ENCODE results near the gene CNTN4.
"Not testable (repeated sequence)": the region's sequence is repeated elsewhere in the genome, so short reads cannot be mapped to it uniquely, and the experiment has no call there.

Gene CNTN4

GRCh38 chr3:2908693-2909351 lies 810.2 kb downstream of the CNTN4 start:
- in situ Hi-C loops (cut with HindIII; ENCODE audit: low sequenced_read_pairs) = no loop called here
- TF ChIP-seq CTCF (IDR thresholded peaks at IDR 0.05; ENCODE audit: low read depth, low read length, missing control alignments) = no peak
- DNase-seq (ENCODE audit: low read depth) = no peak
- no peak overlapping the region for H3K4me3 ChIP-seq (ENCODE audit: low read depth, low read length)

GRCh38 chr3:2910997-2911396 lies 812.3 kb downstream of the CNTN4 start:
- H3K4me3 ChIP-seq (ENCODE audit: low read depth, low read length) = no peak overlapping the region
- no peak for DNase-seq (ENCODE audit: low read depth)
- in situ Hi-C loops (cut with HindIII; ENCODE audit: low sequenced_read_pairs) = no loop called here
- no peak for TF ChIP-seq CTCF (IDR thresholded peaks at IDR 0.05; ENCODE audit: low read depth, low read length, missing control alignments)

- DNase-seq (ENCODE audit: low read depth) = no peak
- in situ Hi-C loops (cut with HindIII; ENCODE audit: low sequenced_read_pairs) = no loop called here
- no peak overlapping the region for H3K4me3 ChIP-seq (ENCODE audit: low read depth, low read length)
- no peak for TF ChIP-seq CTCF (IDR thresholded peaks at IDR 0.05; ENCODE audit: low read depth, low read length, missing control alignments)
Observed at GRCh38 chr3:2915826-2916225, 817.2 kb downstream of the CNTN4 start.

- DNase-seq (ENCODE audit: low read depth); H3K4me3 ChIP-seq (ENCODE audit: low read depth, low read length); in situ Hi-C loops (cut with HindIII; ENCODE audit: low sequenced_read_pairs): not testable (repeated sequence)
Observed at GRCh38 chr3:2916640-2917039, 818.0 kb downstream of the CNTN4 start.

- no peak for TF ChIP-seq CTCF (IDR thresholded peaks at IDR 0.05; ENCODE audit: low read depth, low read length, missing control alignments)
- H3K4me3 ChIP-seq (ENCODE audit: low read depth, low read length) = no peak overlapping the region
- in situ Hi-C loops (cut with HindIII; ENCODE audit: low sequenced_read_pairs) = no loop called here
- DNase-seq (ENCODE audit: low read depth) = no peak
Observed at GRCh38 chr3:2920103-2920502, 821.4 kb downstream of the CNTN4 start.

GRCh38 chr3:2921452-2921851 lies 822.8 kb downstream of the CNTN4 start:
- DNase-seq (ENCODE audit: low read depth) = no peak
- TF ChIP-seq CTCF (IDR thresholded peaks at IDR 0.05; ENCODE audit: low read depth, low read length, missing control alignments) = no peak
- in situ Hi-C loops (cut with HindIII; ENCODE audit: low sequenced_read_pairs) = no loop called here
- H3K4me3 ChIP-seq (ENCODE audit: low read depth, low read length) = no peak overlapping the region

GRCh38 chr3:2921903-2922302 lies 823.2 kb downstream of the CNTN4 start:
- in situ Hi-C loops (cut with HindIII; ENCODE audit: low sequenced_read_pairs) = no loop called here
- TF ChIP-seq CTCF (IDR thresholded peaks at IDR 0.05; ENCODE audit: low read depth, low read length, missing control alignments) = peak; percentile 14
- H3K4me3 ChIP-seq (ENCODE audit: low read depth, low read length) = no peak overlapping the region
- DNase-seq (ENCODE audit: low read depth) = peak; percentile 2
